Skeletal muscle tissue (tissue), 4 donors: ENCODE data around the gene EPAS1. TPM values are rescaled to one million over a fixed set of nuclear protein-coding genes. Genes with fewer than 3 reads are reported as not detected.

Source experiments
- H3K27ac ChIP-seq: one replicate; pipeline ENCODE4 v1.7.0; 2013; ENCODE audit warnings: mild to moderate bottlenecking, low read depth, low read length, inconsistent platforms
- H3K27me3 ChIP-seq, 3 donors: one replicate each; pipeline ENCODE4 v1.7.0; 2013; ENCODE audit warnings: low read length in 3 of 3; ENCODE audit not compliant: control insufficient read depth in 3 of 3, insufficient read depth in 3 of 3
- H3K36me3 ChIP-seq, 3 donors: one replicate each; pipeline ENCODE4 v1.7.0; 2013; ENCODE audit warnings: low read length in 3 of 3; ENCODE audit not compliant: control insufficient read depth in 3 of 3, insufficient read depth in 3 of 3
- H3K4me1 ChIP-seq, 3 donors: one replicate each; pipeline ENCODE4 v1.7.0; 2013; ENCODE audit warnings: low read length in 3 of 3, mild to moderate bottlenecking in 3 of 3; ENCODE audit not compliant: control insufficient read depth in 3 of 3, insufficient read depth in 3 of 3
- H3K4me3 ChIP-seq, 3 donors: one replicate each; pipeline ENCODE4 v1.7.0; 2013; ENCODE audit warnings: low read length in 3 of 3
- H3K9ac ChIP-seq, 3 donors: one replicate each; pipeline ENCODE4 v1.7.0; 2013; ENCODE audit warnings: low read length in 3 of 3, mild to moderate bottlenecking in 3 of 3, moderate library complexity in 2 of 3, low read depth in 1 of 3
- H3K9me3 ChIP-seq, 3 donors: one replicate each; pipeline ENCODE4 v1.7.0; 2013; ENCODE audit warnings: low read length in 3 of 3; ENCODE audit not compliant: control insufficient read depth in 3 of 3
- total RNA-seq: library from RNA; depleted of rRNA; stranded (reverse); fragments of >200 nt; gene quantifications from one replicate; pipeline ENCODE4 v1.2.3, GENCODE V29; 2014
- donor health status: Osteomylitis.

Gene EPAS1
- total RNA-seq, 1 donor from 2014 or later = 13.6 TPM

GRCh38 chr2:46335391-46336282 lies 38.4 kb downstream of the EPAS1 start:
- Histone ChIP-seq H3K4me3 (peak overlapping the region; percentile 47 to 67 (median 62)), H3K27ac (peak overlapping the region; percentile 75), H3K27me3 (no peaks in the 10 kb centered on the region), H3K9ac (peak overlapping the region; percentile 41 to 66 (median 59)), H3K4me1 (peaks cover 84 to 91% (median 90%) of the 10 kb centered on the region in 3 donors), H3K9me3 (no peaks in the 10 kb centered on the region), H3K36me3 (no peaks in the 10 kb centered on the region)

DNA sequence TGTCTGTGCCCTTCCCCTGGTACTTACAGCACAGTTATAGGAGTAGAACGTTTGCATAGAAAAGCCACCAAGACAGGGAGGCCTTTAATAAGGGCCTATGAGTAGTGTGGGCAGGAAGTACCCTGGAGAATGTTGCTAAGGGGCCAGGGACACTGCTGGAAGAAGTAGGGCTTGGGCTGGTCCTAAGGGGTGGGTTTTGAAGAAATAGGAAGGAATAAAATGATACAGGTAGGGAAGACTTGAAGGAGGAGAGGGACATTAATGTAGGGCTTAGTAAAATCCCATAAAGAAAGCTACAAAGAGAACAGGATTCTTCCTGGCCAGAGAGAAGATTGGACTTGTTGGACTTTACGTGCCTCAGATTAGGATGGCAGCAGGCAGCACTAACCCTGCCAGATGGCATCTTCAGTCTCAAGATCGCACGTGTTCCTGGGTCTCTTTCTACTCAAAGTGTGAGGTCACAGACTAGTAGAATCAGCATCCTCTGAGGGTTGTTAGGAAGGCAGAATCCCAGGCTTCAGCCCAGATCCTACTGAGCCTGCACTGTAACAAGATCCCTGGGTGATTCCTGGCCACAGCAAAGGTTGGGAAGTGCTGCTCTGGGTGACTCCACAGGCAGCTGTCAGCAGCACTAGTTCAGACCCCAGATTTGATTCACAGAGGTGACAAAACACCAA lies 39.2 kb downstream of the EPAS1 start:
- H3K4me3 ChIP-seq = peak overlapping the region in 2 of 3 donors; percentile 47 to 62
- no peaks in the 10 kb centered on the region for H3K27me3 ChIP-seq
- H3K9ac ChIP-seq = peak overlapping the region in 2 of 3 donors; percentile 41 to 66
- H3K9me3 ChIP-seq = no peaks in the 10 kb centered on the region
- peak overlapping the region; percentile 75 for H3K27ac ChIP-seq
- H3K36me3 ChIP-seq = no peaks in the 10 kb centered on the region
- H3K4me1 ChIP-seq = peaks cover 78 to 83% (median 83%) of the 10 kb centered on the region in 3 donors

GRCh38 chr2:46337208-46337994 lies 40.2 kb downstream of the EPAS1 start:
- Histone ChIP-seq H3K9ac (peak overlapping the region in 2 of 3 donors; percentile 25 to 55), H3K27ac (peak overlapping the region; percentile 75), H3K27me3 (no peaks in the 10 kb centered on the region), H3K36me3 (no peaks in the 10 kb centered on the region), H3K4me3 (no peak overlapping the region), H3K4me1 (peaks cover 70 to 73% (median 73%) of the 10 kb centered on the region in 3 donors), H3K9me3 (no peaks in the 10 kb centered on the region)

- Histone ChIP-seq H3K4me3 (no peak overlapping the region), H3K27me3 (no peaks in the 10 kb centered on the region), H3K36me3 (no peaks in the 10 kb centered on the region), H3K9me3 (no peaks in the 10 kb centered on the region), H3K27ac (no peak overlapping the region), H3K4me1 (peaks cover 57 to 63% (median 60%) of the 10 kb centered on the region in 3 donors), H3K9ac (peak overlapping the region in 1 of 3 donors; percentile 12)
Measured at GRCh38 chr2:46338674-46339073, 41.5 kb downstream of the EPAS1 start.

DNA sequence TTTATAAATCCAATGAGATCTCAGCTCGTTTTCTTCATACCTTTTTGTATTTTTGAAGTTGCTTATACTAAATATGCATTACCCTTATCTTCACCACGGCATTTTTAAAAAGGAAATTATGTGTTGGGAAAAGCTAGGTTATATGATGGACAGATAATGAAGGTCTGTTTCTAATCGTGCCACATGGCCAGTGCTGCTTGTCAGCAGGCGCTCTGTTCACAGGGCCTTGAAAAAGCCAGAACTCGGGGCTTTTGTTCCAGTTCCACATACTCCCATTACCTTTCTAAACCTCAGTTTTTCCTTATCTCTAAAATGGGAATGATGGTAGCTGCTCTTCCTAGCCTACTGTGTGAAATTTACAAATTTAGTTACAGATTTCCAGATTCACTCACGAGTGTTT lies 42.0 kb downstream of the EPAS1 start:
- H3K36me3 ChIP-seq = no peaks in the 10 kb centered on the region
- no peaks in the 10 kb centered on the region for H3K9me3 ChIP-seq
- H3K4me3 ChIP-seq = no peak overlapping the region
- H3K9ac ChIP-seq = no peak overlapping the region
- no peak overlapping the region for H3K27ac ChIP-seq
- no peaks in the 10 kb centered on the region for H3K27me3 ChIP-seq
- peaks cover 54 to 58% (median 57%) of the 10 kb centered on the region in 3 donors for H3K4me1 ChIP-seq

- Histone ChIP-seq H3K27me3 (no peaks in the 10 kb centered on the region), H3K9ac (no peak overlapping the region), H3K36me3 (no peaks in the 10 kb centered on the region), H3K4me3 (no peak overlapping the region), H3K4me1 (peaks cover 53 to 56% (median 54%) of the 10 kb centered on the region in 3 donors), H3K9me3 (no peaks in the 10 kb centered on the region), H3K27ac (peak overlapping the region; percentile 45)
Measured at GRCh38 chr2:46339676-46340459, 42.7 kb downstream of the EPAS1 start.

- no peak overlapping the region for H3K27ac ChIP-seq
- H3K9ac ChIP-seq = no peak overlapping the region
- H3K36me3 ChIP-seq = no peaks in the 10 kb centered on the region
- H3K4me1 ChIP-seq = peaks cover 44 to 49% (median 44%) of the 10 kb centered on the region in 3 donors
- H3K9me3 ChIP-seq = no peaks in the 10 kb centered on the region
- no peaks in the 10 kb centered on the region for H3K27me3 ChIP-seq
- no peak overlapping the region for H3K4me3 ChIP-seq
Measured at GRCh38 chr2:46340740-46341420, 43.7 kb downstream of the EPAS1 start.

DNA sequence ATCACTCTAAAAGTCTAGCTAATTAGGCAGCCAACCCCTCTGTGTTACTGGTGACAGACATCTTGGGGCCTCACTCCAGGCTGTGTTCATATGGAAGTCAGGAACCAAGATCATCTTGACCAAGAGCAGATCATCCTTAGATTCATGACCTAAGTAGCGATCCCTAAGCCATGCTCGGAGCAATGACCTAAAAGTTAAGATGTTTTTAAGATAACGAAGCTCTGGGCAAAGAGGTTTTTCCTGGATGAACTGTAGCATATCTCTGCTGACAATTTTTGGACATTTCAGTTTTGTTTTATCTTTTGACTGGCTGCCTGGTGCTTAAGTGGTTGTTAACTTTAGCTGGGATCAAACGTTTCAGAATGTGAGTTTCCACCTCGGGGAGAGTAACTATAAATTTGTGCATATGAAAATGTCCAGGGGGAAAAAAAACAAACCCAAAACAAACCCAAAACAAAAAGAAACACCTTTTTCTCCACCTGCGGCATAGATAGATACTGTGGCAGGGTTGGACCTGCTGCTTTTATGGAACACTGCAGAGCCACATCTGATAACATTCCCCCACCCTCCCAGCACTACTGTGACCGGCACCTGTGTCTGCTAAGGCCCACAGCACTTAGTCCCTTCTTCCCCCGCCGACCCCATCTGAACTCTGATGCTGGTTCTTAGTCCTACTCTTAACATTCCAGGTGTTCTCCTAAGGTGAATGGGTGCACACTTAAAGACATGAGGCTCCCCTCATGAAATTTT lies 45.5 kb downstream of the EPAS1 start:
- no peaks in the 10 kb centered on the region for H3K9me3 ChIP-seq
- H3K4me3 ChIP-seq = no peak overlapping the region
- peaks cover 4 to 9% (median 5%) of the 10 kb centered on the region in 3 donors for H3K36me3 ChIP-seq
- peaks cover 30 to 43% (median 38%) of the 10 kb centered on the region in 3 donors for H3K4me1 ChIP-seq
- no peaks in the 10 kb centered on the region for H3K27me3 ChIP-seq
- no peak overlapping the region for H3K27ac ChIP-seq
- no peak overlapping the region for H3K9ac ChIP-seq
